Caco-2 (cell line): ENCODE measurements around the gene EXOSC2. TPM values are rescaled to one million over a fixed set of nuclear protein-coding genes. Genes with fewer than 3 reads are reported as not detected.

Experiments
- BruUV-seq: library from RNA; stranded (reverse); fragments of 400-500 nt; replicated peaks from 2 replicates; lab custom pipeline; 2021; lab: Mats Ljungman, UMichigan
- CTCF ChIA-PET: fragments of 300-600 bp; sonication (Branson Sonifier 250); formaldehyde crosslinking; loops from one replicate; lab custom pipeline; 2022; ENCODE audit warnings: antibody characterized with exemption; lab: Charles Lee
- POLR2A ChIA-PET: fragments of 300-600 bp; sonication (Branson Sonifier 250); formaldehyde crosslinking; loops from one replicate; lab custom pipeline; 2022; ENCODE audit warnings: antibody characterized with exemption; lab: Charles Lee
- DNase-seq, 2 experiments: peaks; one replicate each; pipeline versions ENCODE4 v3.0.0 to v3.0.0-alpha.2; 2020 to 2022
- H3K27me3 ChIP-seq: replicated peaks from 2 replicates; pipeline ENCODE4 v1.6.0; 2011; ENCODE audit warnings: low read length; ENCODE audit not compliant: control insufficient read depth, insufficient read depth
- H3K36me3 ChIP-seq: 2 replicates; pipeline ENCODE4 v1.5.1; 2011; ENCODE audit warnings: low read length; ENCODE audit not compliant: control insufficient read depth, insufficient read depth
- H3K4me1 ChIP-seq: fragments of 250-450 bp; sonication (Bioruptor Pico); 2 replicates; pipeline ENCODE4 v1.5.1; 2020; ENCODE audit warnings: mild to moderate bottlenecking
- H3K4me3 ChIP-seq: 2 replicates; pipeline ENCODE4 v1.5.1; 2011; ENCODE audit warnings: low read depth, mild to moderate bottlenecking, control low read depth, low read length
- H3K9me3 ChIP-seq: fragments of 250-450 bp; sonication (Bioruptor Pico); 2 replicates; pipeline ENCODE4 v1.5.1; 2020; ENCODE audit warnings: mild to moderate bottlenecking, moderate library complexity
- H3K27ac Mint-ChIP-seq: one replicate; pipeline ENCODE4 v1.8.0; 2022; ENCODE audit warnings: mixed read lengths; ENCODE audit not compliant: unreplicated experiment
- H3K27me3 Mint-ChIP-seq: one replicate; pipeline ENCODE4 v1.8.0; 2022; ENCODE audit warnings: mixed read lengths; ENCODE audit not compliant: insufficient read depth, unreplicated experiment
- H3K36me3 Mint-ChIP-seq: one replicate; pipeline ENCODE4 v1.8.0; 2022; ENCODE audit warnings: mild to moderate bottlenecking, mixed read lengths; ENCODE audit not compliant: insufficient read depth, unreplicated experiment
- H3K4me1 Mint-ChIP-seq: one replicate; pipeline ENCODE4 v1.8.0; 2022; ENCODE audit warnings: low read depth, mixed read lengths; ENCODE audit not compliant: unreplicated experiment
- H3K4me3 Mint-ChIP-seq: one replicate; pipeline ENCODE4 v1.8.0; 2022; ENCODE audit warnings: mild to moderate bottlenecking, moderate library complexity, mixed read lengths; ENCODE audit not compliant: unreplicated experiment
- H3K9me3 Mint-ChIP-seq: one replicate; pipeline ENCODE4 v1.8.0; 2022; ENCODE audit warnings: mixed read lengths; ENCODE audit not compliant: unreplicated experiment
- CTCF ChIP-seq, 2 experiments: fragments of 200-600 bp in 1 of 2; IDR thresholded peaks; 1 replicate in 1 of 2; 2 replicates in 1 of 2; pipeline versions ENCODE4 v1.5.1 to v1.8.0; 2011 to 2022; ENCODE audit warnings: antibody characterized with exemption in 1 of 2, control low read depth in 1 of 2, inconsistent platforms in 1 of 2, low read depth in 1 of 2, low read length in 1 of 2, mild to moderate bottlenecking in 1 of 2, moderate library complexity in 1 of 2; ENCODE audit not compliant: insufficient read depth in 1 of 2, severe bottlenecking in 1 of 2, unreplicated experiment in 1 of 2
- intact Hi-C: fragments of 100-400 bp; cut with micrococcal nuclease; formaldehyde crosslinking; loops from one replicate; pipeline ENCODE4 v1.10.0; 2022; ENCODE audit not compliant: unreplicated experiment
- total RNA-seq: library from RNA; stranded (reverse); gene quantifications from 2 replicates; pipeline ENCODE4 v1.2.3, GENCODE V29; 2022

EXOSC2 gene
- total RNA-seq, 1 experiment from 2014 or later = 59.1 TPM

GRCh38 chr9:130711469-130711868 lies 17.9 kb downstream of the EXOSC2 start:
- Mint-ChIP-seq H3K4me3 (peak overlapping the region; percentile 18), H3K4me1 (peaks cover 8% of the 10 kb centered on the region), H3K9me3 (no peaks in the 10 kb centered on the region), H3K27ac (no peak overlapping the region), H3K36me3 (peaks cover 32% of the 10 kb centered on the region), H3K27me3 (no peaks in the 10 kb centered on the region)
- Histone ChIP-seq H3K27me3 (no peaks in the 10 kb centered on the region), H3K4me1 (peaks cover 22% of the 10 kb centered on the region), H3K4me3 (no peak overlapping the region), H3K9me3 (no peaks in the 10 kb centered on the region), H3K36me3 (no peaks in the 10 kb centered on the region)
- intact Hi-C loops = loop anchor here (5.0 kb wide), 1 partner anchor 231 kb away; no protein-coding TSS in a partner anchor
- BruUV-seq = no TSS peak
- no peak for DNase-seq
- TF ChIP-seq CTCF (IDR thresholded peaks at IDR 0.05; ENCODE audit: insufficient read depth in 1 of 2, low read depth in 1 of 2, low read length in 1 of 2, severe bottlenecking in 1 of 2, unreplicated experiment in 1 of 2) = no peak
- CTCF ChIA-PET = interaction anchor here (0.7 to 1.3 kb wide), 2 partner anchors 11 to 155 kb away, joined by 4 read pairs; no protein-coding TSS in a partner anchor
- POLR2A ChIA-PET = no interaction called here

- Histone ChIP-seq H3K36me3 (no peaks in the 10 kb centered on the region), H3K4me3 (peak overlapping the region; percentile 80), H3K9me3 (no peaks in the 10 kb centered on the region), H3K4me1 (peaks cover 22% of the 10 kb centered on the region), H3K27me3 (no peaks in the 10 kb centered on the region)
- intact Hi-C loops = loop anchor here (1.0 to 5.0 kb wide), 3 partner anchors 20 to 230 kb away; partner anchors contain the start of gene EXOSC2
- CTCF ChIA-PET = no interaction called here
- Mint-ChIP-seq H3K27ac (peak overlapping the region; percentile 96), H3K9me3 (no peaks in the 10 kb centered on the region), H3K36me3 (peaks cover 23% of the 10 kb centered on the region), H3K27me3 (no peaks in the 10 kb centered on the region), H3K4me1 (peaks cover 8% of the 10 kb centered on the region), H3K4me3 (peak overlapping the region; percentile 96)
- POLR2A ChIA-PET = no interaction called here
- TF ChIP-seq CTCF (IDR thresholded peaks at IDR 0.05; ENCODE audit: insufficient read depth in 1 of 2, low read depth in 1 of 2, low read length in 1 of 2, severe bottlenecking in 1 of 2, unreplicated experiment in 1 of 2) = no peak
- no TSS peak for BruUV-seq
- peak; percentile 98 to 99 for DNase-seq
Observed at GRCh38 chr9:130712564-130713285, 19.1 kb downstream of the EXOSC2 start.

GRCh38 chr9:130713286-130713960 lies 19.8 kb downstream of the EXOSC2 start:
- no peaks in the 10 kb centered on the region for H3K9me3 Mint-ChIP-seq
- Histone ChIP-seq H3K9me3 (no peaks in the 10 kb centered on the region), H3K27me3 (no peaks in the 10 kb centered on the region), H3K4me1 (peaks cover 22% of the 10 kb centered on the region), H3K4me3 (peak overlapping the region; percentile 80), H3K36me3 (no peaks in the 10 kb centered on the region)
- peaks cover 23% of the 10 kb centered on the region for H3K36me3 Mint-ChIP-seq
- POLR2A ChIA-PET = no interaction called here
- H3K4me1 Mint-ChIP-seq = peaks cover 8% of the 10 kb centered on the region
- DNase-seq = peak in 1 of 2 experiments; percentile 27
- TF ChIP-seq CTCF (IDR thresholded peaks at IDR 0.05; ENCODE audit: insufficient read depth in 1 of 2, low read depth in 1 of 2, low read length in 1 of 2, severe bottlenecking in 1 of 2, unreplicated experiment in 1 of 2) = no peak
- H3K27ac Mint-ChIP-seq = peak overlapping the region; percentile 96
- intact Hi-C loops = loop anchor here (2.0 to 5.0 kb wide), 2 partner anchors 21 to 229 kb away; partner anchors contain the start of gene EXOSC2
- H3K27me3 Mint-ChIP-seq = no peaks in the 10 kb centered on the region
- CTCF ChIA-PET = interaction anchor here (0.8 kb wide), 1 partner anchor 153 kb away, joined by 5 read pairs; no protein-coding TSS in a partner anchor
- no TSS peak for BruUV-seq
- H3K4me3 Mint-ChIP-seq = peak overlapping the region; percentile 96
